Endothelial cell of umbilical vein (primary cell): ENCODE results near the gene NRXN3. TPM values are rescaled to one million over a fixed set of nuclear protein-coding genes. Genes with fewer than 3 reads are reported as not detected.

Experiments
- BruUV-seq: library from RNA; stranded (reverse); fragments of 400-500 nt; replicated peaks from 2 replicates; lab custom pipeline; 2021; lab: Mats Ljungman, UMichigan
- CTCF ChIA-PET: fragments of 300-600, 350-600 bp; sonication (Branson Sonifier 250); formaldehyde crosslinking; loops from one replicate; lab custom pipeline; 2021; ENCODE audit warnings: antibody characterized with exemption, inconsistent platforms; lab: Charles Lee
- POLR2A ChIA-PET: fragments of 300-600, 350-600 bp; sonication (Branson Sonifier 250); formaldehyde crosslinking; loops from one replicate; lab custom pipeline; 2021; ENCODE audit warnings: antibody characterized with exemption, inconsistent platforms; lab: Charles Lee
- DNase-seq: peaks from one replicate; pipeline ENCODE4 v3.0.0-alpha.2; 2011; ENCODE audit warnings: low read depth, low spot score
- FAIRE-seq: peaks from 2 replicates; lab custom pipeline; 2011; peaks lifted over from hg19 to GRCh38; lab: Jason Lieb, UNC
- H2AFZ ChIP-seq: 2 replicates; pipeline ENCODE4 v1.6.0; 2012; ENCODE audit warnings: low read depth, low read length, control low read depth, inconsistent platforms
- H3K27ac ChIP-seq: 2 replicates; pipeline ENCODE4 v1.5.1; 2011; ENCODE audit warnings: low read depth, mild to moderate bottlenecking, control low read depth, low read length, moderate library complexity; ENCODE audit not compliant: insufficient read depth
- H3K27me3 ChIP-seq, 2 experiments: 2 replicates each; pipeline versions ENCODE4 v1.6.0 to v1.6.1; 2011; ENCODE audit warnings: low read length in 2 of 2, mixed read lengths in 1 of 2; ENCODE audit not compliant: control insufficient read depth in 2 of 2, insufficient read depth in 2 of 2
- H3K36me3 ChIP-seq, 2 experiments: 2 replicates in 1 of 2; 3 replicates in 1 of 2; pipeline ENCODE4 v1.5.1; 2011; ENCODE audit warnings: low read length in 2 of 2, mild to moderate bottlenecking in 1 of 2, moderate library complexity in 1 of 2; ENCODE audit not compliant: control insufficient read depth in 2 of 2, insufficient read depth in 2 of 2; ENCODE audit errors: extremely low read depth in 1 of 2
- H3K4me1 ChIP-seq: 3 replicates; pipeline ENCODE4 v1.5.1; 2011; ENCODE audit warnings: mild to moderate bottlenecking, low read length; ENCODE audit not compliant: control insufficient read depth, insufficient read depth; ENCODE audit errors: extremely low read depth
- H3K4me2 ChIP-seq: 2 replicates; pipeline ENCODE4 v1.6.1; 2011; ENCODE audit warnings: low read length, control low read depth, mixed read lengths; ENCODE audit not compliant: insufficient read depth
- H3K4me3 ChIP-seq, 3 experiments: fragments of 200-600 bp in 1 of 3; sonication (generic), shearing (Covaris generic) in 1 of 3; replicated peaks in 1 of 3; 2 replicates each; pipeline ENCODE4 v1.5.1; 2011 to 2016; ENCODE audit warnings: control low read depth in 3 of 3, low read length in 3 of 3, mild to moderate bottlenecking in 2 of 3, inconsistent platforms in 1 of 3, low read depth in 1 of 3, moderate library complexity in 1 of 3; ENCODE audit not compliant: insufficient read depth in 1 of 3
- H3K79me2 ChIP-seq: 2 replicates; pipeline ENCODE4 v1.6.0; 2012; ENCODE audit warnings: low read length, inconsistent platforms; ENCODE audit not compliant: control insufficient read depth, insufficient read depth
- H3K9ac ChIP-seq: replicated peaks from 2 replicates; pipeline ENCODE3; 2011; ENCODE audit warnings: low read length, control low read depth; ENCODE audit not compliant: insufficient read depth; ENCODE audit errors: extremely low read depth
- H3K9me1 ChIP-seq: replicated peaks from 3 replicates; pipeline ENCODE4 v1.6.0; 2011; ENCODE audit warnings: mild to moderate bottlenecking, low read length; ENCODE audit not compliant: control insufficient read depth, insufficient read depth; ENCODE audit errors: extremely low read depth
- H3K9me3 ChIP-seq: replicated peaks from 2 replicates; pipeline ENCODE4 v1.5.1; 2012; ENCODE audit warnings: low read length, inconsistent platforms; ENCODE audit not compliant: control insufficient read depth, insufficient read depth
- H4K20me1 ChIP-seq: replicated peaks from 2 replicates; pipeline ENCODE3; 2011; ENCODE audit warnings: mild to moderate bottlenecking, low read length; ENCODE audit not compliant: control insufficient read depth, insufficient read depth; ENCODE audit errors: extremely low read depth
- EZH2 ChIP-seq: IDR thresholded peaks from 2 replicates; pipeline ENCODE4 v1.6.1; 2012; ENCODE audit warnings: borderline replicate concordance, low read depth, mild to moderate bottlenecking, moderate library complexity, low read length, inconsistent platforms; ENCODE audit not compliant: severe bottlenecking
- FOS ChIP-seq: IDR thresholded peaks from 2 replicates; pipeline ENCODE4 v1.6.1; 2011; ENCODE audit warnings: mild to moderate bottlenecking, low read length, moderate library complexity, borderline replicate concordance; ENCODE audit not compliant: insufficient read depth
- GATA2 ChIP-seq: IDR thresholded peaks from 2 replicates; pipeline ENCODE4 v1.7.0; 2011; ENCODE audit warnings: low read depth, mild to moderate bottlenecking, moderate library complexity, mixed read lengths, low read length; ENCODE audit not compliant: insufficient read length, insufficient read depth
- JUN ChIP-seq: IDR thresholded peaks from 2 replicates; pipeline ENCODE4 v1.6.1; 2011; ENCODE audit warnings: borderline replicate concordance, low read depth; ENCODE audit not compliant: insufficient read length, insufficient read depth
- MYC ChIP-seq: IDR thresholded peaks from one replicate; pipeline ENCODE4 v1.6.1; 2011; ENCODE audit warnings: mild to moderate bottlenecking, low read depth, low read length
- POLR2A ChIP-seq: IDR thresholded peaks from 2 replicates; pipeline ENCODE4 v1.6.1; 2012; ENCODE audit warnings: low read depth, mild to moderate bottlenecking, control low read depth, low read length
- dilution Hi-C: fragments of 300-500 bp; cut with MboI; formaldehyde crosslinking; loops from one replicate; pipeline ENCODE4 v1.15.0; 2019; ENCODE audit warnings: low sequenced_read_pairs; ENCODE audit not compliant: extremely low pct_ligation_motif_present
- intact Hi-C: fragments of 100-400 bp; cut with micrococcal nuclease; formaldehyde crosslinking; loops from one replicate; pipeline ENCODE4 v1.10.0; 2022
- polyA plus RNA-seq, 4 experiments: library from polyadenylated mRNA; depleted of rRNA in 3 of 4; stranded (reverse) in 3 of 4; unstranded in 1 of 4; fragments of >200 nt; gene quantifications; 2 replicates each; pipeline versions ENCODE4 v1.2.1 to v1.2.3, GENCODE V29; 2011 to 2012; ENCODE audit warnings: missing spikeins in 1 of 4
- total RNA-seq: library from RNA; stranded (reverse); gene quantifications from 2 replicates; pipeline ENCODE4 v1.2.3, GENCODE V29; 2021
- TF ChIP-seq, protein P1 (sequence below): IDR thresholded peaks from 2 replicates; pipeline ENCODE4 v1.6.1; 2011; ENCODE audit not compliant: insufficient read depth, insufficient read length

Gene NRXN3
- total and polyA plus RNA-seq, 2 donors (not counting 3 experiments of a cell fraction or from before 2014, with no cell fraction given) = 0.72 to 4.2 TPM

DNA sequence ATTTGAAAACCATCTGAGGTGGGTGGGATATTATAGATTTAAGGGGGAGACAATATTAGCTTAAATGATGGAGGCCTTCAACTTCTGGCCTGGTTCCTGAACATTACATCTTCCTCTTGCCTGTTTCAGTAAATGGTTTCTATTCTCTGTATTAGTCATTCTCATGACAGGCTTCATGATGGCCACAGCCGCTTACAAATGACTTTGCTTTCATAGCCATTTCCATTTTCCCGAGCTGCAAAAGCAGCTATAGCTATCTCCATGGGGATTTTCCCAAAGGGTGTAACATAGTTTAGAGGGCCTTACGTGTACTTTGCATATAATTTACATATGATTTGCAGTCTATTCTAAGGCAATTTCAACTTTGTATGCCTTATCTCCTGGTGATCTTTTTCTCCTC, 121.8 kb downstream of the NRXN3 start:
- FAIRE-seq (no peak), DNase-seq (no peak)
- no peaks in the 10 kb centered on the region for H3K9me1 ChIP-seq
- no peaks in the 10 kb centered on the region for H3K27me3 ChIP-seq
- no peak overlapping the region for H2AFZ ChIP-seq
- ChIA-PET CTCF (no interaction called here), POLR2A (no interaction called here)
- dilution Hi-C loops = no loop called here
- H3K4me2 ChIP-seq = no peak overlapping the region
- H3K9me3 ChIP-seq = no peaks in the 10 kb centered on the region
- no peak overlapping the region for H3K4me3 ChIP-seq
- no peaks in the 10 kb centered on the region for H3K36me3 ChIP-seq
- no peak overlapping the region for H3K9ac ChIP-seq
- no peak for TF ChIP-seq JUN
- TF ChIP-seq FOS = no peak
- no peak for TF ChIP-seq MYC
- H3K79me2 ChIP-seq = no peaks in the 10 kb centered on the region
- intact Hi-C loops = no loop called here
- BruUV-seq = no TSS peak
- H4K20me1 ChIP-seq = no peaks in the 10 kb centered on the region
- no peaks in the 10 kb centered on the region for H3K4me1 ChIP-seq
- H3K27ac ChIP-seq = no peak overlapping the region

DNA sequence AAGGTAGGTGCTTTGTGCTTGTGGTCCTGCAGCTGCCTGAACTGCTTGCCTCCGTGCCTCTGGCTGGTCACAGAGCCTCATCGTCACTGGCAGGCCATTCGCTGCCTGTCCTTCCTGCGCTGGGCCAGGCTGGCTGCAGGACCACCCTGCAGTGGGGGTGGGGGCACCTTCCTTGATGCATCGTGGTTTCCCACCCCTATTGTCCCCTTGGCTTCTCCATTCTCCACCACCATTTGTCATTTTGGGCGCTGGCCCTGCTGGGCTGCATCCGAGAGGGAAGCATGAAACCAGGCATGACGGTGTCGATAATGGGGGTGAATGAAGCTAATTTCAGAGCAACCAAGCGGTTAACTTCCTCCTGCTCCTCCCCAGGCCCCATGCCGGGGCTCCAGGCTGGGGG, 127.7 kb downstream of the NRXN3 start:
- H3K9me1 ChIP-seq = no peaks in the 10 kb centered on the region
- H4K20me1 ChIP-seq = no peaks in the 10 kb centered on the region
- dilution Hi-C loops (no loop called here), intact Hi-C loops (no loop called here)
- H3K4me3 ChIP-seq = no peak overlapping the region
- DNase-seq (no peak), FAIRE-seq (no peak)
- H3K27me3 ChIP-seq = no peaks in the 10 kb centered on the region
- H3K36me3 ChIP-seq = no peaks in the 10 kb centered on the region
- ChIA-PET CTCF (no interaction called here), POLR2A (no interaction called here)
- BruUV-seq = no TSS peak
- H3K27ac ChIP-seq = no peak overlapping the region
- H3K79me2 ChIP-seq = no peaks in the 10 kb centered on the region
- H3K4me1 ChIP-seq = no peaks in the 10 kb centered on the region
- H2AFZ ChIP-seq = no peak overlapping the region
- TF ChIP-seq, protein P1, sequence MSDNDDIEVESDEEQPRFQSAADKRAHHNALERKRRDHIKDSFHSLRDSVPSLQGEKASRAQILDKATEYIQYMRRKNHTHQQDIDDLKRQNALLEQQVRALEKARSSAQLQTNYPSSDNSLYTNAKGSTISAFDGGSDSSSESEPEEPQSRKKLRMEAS = no peak
- TF ChIP-seq EZH2 (no peak), FOS (no peak), POLR2A (no peak), GATA2 (no peak), MYC (no peak), JUN (no peak)
- H3K9ac ChIP-seq = no peak overlapping the region
- H3K9me3 ChIP-seq = no peaks in the 10 kb centered on the region
- H3K4me2 ChIP-seq = no peak overlapping the region
